Skeletal muscle cell (primary cell): Measurements from ENCODE around the gene C16orf46.
"Not testable (repeated sequence)": the region's sequence is repeated elsewhere in the genome, so short reads cannot be mapped to it uniquely, and the experiment has no call there.

Source experiments
- DNase-seq: peaks from one replicate; pipeline ENCODE4 v3.0.0-alpha.2; 2010; ENCODE audit warnings: low read depth
- H3K4me3 ChIP-seq: 2 replicates; pipeline ENCODE4 v1.5.1; 2011; ENCODE audit warnings: low read depth, mild to moderate bottlenecking, control low read depth, low read length, moderate library complexity

The C16orf46 gene, protein sequence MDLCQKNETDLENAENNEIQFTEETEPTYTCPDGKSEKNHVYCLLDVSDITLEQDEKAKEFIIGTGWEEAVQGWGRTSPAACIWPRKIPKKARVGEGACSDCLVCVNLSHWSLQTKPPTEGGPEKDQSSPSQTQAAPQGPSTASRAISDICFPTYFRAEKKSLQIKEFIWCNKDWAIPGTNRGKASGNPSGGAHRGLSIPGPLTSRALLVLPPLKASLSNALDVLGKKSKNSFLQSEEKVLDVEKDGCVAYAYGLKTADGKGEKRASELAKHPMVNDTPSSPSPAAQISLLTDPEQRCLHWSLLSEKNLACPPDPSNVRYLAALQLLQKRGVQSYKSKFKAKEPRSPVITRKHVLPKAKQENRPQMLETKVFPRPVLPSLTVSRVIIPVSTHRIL

DNA sequence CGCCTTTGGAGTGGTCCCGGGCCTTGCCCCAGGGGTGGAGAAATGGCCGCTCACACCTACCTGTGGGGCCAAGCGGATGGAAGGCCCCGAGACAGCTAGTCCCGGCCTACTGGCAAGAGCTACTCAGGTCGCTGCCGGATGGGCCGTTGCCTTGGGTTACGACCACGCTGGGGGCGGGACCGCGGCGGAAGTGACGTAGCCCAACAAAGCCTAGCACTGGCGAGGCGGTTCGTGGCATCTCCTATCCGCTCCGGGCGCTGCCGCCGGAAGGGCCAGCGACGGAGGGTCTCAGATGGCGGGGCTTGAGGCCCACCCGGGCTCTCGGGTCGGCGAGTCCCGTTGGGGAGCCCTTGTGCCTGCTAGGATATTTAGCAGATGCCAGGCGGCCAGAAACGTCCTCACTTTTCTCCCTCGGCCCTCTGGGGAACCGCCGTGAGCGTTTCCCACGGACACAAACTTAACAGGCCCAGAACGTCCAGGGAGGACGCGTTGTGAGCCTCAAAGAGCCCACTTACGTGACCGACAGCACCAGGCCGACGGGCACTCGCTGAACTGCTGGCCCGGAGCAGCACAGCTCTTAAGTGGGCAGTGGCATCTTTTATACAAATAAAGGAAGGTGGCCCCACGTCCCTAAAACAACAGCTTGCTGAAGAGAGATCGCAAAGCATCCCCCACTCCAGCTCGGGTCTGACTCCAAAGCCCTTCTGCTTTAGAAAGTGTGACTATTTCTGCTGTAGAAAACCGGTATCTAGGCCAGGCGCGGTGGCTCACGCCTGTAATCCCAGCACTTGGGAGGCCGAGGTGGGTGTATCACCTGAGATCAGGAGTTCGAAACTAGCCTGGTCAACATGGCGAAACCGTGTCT lies at the start of gene C16orf46:
C16orf46 (minus strand) TSS at position 163 of the 865 bp plus-strand sequence. CDS start 13,283 bp downstream, outside the sequence.
- peak; percentile 80 for DNase-seq
- peak within 1 kb of the TSS; percentile 80 for H3K4me3 ChIP-seq

GRCh38 chr16:81123092-81123852 lies 46.2 kb upstream of the C16orf46 start:
- no peak overlapping the region for H3K4me3 ChIP-seq
- no peak for DNase-seq

GRCh38 chr16:81121474-81121990 lies 44.5 kb upstream of the C16orf46 start:
- H3K4me3 ChIP-seq = no peak overlapping the region
- no peak for DNase-seq

GRCh38 chr16:81117436-81117835 lies 40.4 kb upstream of the C16orf46 start:
- no peak for DNase-seq
- no peak overlapping the region for H3K4me3 ChIP-seq

GRCh38 chr16:81116285-81116684 lies 39.2 kb upstream of the C16orf46 start:
- DNase-seq = no peak
- no peak overlapping the region for H3K4me3 ChIP-seq

GRCh38 chr16:81112453-81112852 lies 35.4 kb upstream of the C16orf46 start:
- DNase-seq = no peak
- H3K4me3 ChIP-seq = no peak overlapping the region

GRCh38 chr16:81109274-81109673 lies 32.2 kb upstream of the C16orf46 start:
- H3K4me3 ChIP-seq, DNase-seq: not testable (repeated sequence)

DNA sequence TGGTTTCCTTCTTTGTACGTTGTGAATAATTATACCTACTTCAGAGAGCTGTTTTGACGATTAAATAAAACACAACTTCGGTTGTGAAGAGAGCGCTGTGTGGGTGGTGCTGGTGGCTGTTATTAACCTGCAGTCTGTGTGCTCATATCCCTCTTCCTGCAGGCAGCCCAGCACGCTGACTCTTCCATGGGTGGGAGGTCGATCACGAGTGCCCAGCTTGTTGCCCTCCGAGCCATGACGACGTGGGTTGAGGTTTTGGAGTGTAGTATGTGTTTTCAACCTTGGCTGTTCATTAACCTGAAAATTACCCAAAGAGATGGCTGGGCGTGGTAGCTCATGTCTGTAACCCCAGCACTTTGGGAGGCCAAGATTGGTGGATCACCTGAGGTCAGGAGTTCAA lies 30.5 kb upstream of the C16orf46 start:
- DNase-seq = no peak
- H3K4me3 ChIP-seq = no peak overlapping the region

GRCh38 chr16:81106826-81107503 lies 29.9 kb upstream of the C16orf46 start:
- no peak for DNase-seq
- H3K4me3 ChIP-seq = no peak overlapping the region

- DNase-seq = no peak
- no peak overlapping the region for H3K4me3 ChIP-seq
Observed at GRCh38 chr16:81105946-81106345, 28.9 kb upstream of the C16orf46 start.

GRCh38 chr16:81101702-81102101 lies 24.7 kb upstream of the C16orf46 start:
- DNase-seq = no peak
- H3K4me3 ChIP-seq = no peak overlapping the region

DNA sequence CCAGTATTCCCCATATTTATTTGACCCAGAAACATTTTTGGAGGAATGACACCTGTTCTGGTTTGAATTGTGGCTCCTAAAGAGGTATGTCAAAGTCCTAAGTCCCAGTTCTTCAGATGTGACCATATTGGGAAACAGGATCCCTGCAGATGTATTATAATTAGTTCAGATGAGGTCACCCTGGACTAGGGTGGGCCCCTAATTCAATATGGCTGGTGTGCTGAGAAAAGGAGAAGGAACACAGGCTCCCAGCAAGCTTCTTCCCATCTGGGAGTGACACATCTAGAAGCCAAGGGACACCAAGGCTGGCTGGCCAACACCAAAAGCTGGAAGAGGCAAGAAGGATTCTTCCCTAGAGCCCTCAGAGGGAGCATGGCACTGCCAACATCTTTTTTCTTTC lies 22.9 kb upstream of the C16orf46 start:
- no peak overlapping the region for H3K4me3 ChIP-seq
- no peak for DNase-seq

- no peak overlapping the region for H3K4me3 ChIP-seq
- no peak for DNase-seq
Observed at GRCh38 chr16:81097230-81097629, 20.2 kb upstream of the C16orf46 start.

DNA sequence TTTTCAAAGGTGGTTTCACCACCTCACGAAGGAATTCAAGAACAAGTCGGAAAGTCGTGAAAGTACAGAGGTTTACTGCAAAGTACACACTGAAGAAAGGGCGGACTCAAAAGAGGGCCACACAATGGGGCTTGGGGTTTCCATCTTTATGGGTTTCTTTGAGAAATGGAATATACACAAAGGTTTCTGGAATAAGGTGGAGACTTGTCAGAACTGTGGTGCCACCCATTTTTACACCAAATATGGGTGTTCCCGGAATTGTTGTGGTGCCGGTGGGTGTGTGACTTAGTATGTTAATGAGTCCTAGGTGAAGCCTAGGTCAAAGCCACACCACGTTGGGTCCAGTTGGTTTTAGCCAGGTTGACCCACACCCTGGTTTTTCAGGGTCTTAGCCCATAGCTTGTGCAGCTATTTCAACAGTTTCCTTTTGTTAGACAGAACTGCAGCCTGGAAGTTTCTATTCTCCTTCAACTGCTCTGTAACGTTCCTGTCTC lies 19.7 kb upstream of the C16orf46 start:
- DNase-seq = no peak
- peak overlapping the region; percentile 0 for H3K4me3 ChIP-seq

- H3K4me3 ChIP-seq = peak within 1 kb of the TSS; percentile 84
- DNase-seq = peak; percentile 97
Observed at GRCh38 chr16:81095953-81096714, 19.1 kb upstream of the C16orf46 start, which contains the start of gene GCSH. GCSH (minus strand) TSS chr16:81096395; CDS start chr16:81096278, 117 bp downstream.

- DNase-seq = no peak
- peak overlapping the region; percentile 84 for H3K4me3 ChIP-seq
Observed at GRCh38 chr16:81095653-81095952, 18.6 kb upstream of the C16orf46 start.

DNA sequence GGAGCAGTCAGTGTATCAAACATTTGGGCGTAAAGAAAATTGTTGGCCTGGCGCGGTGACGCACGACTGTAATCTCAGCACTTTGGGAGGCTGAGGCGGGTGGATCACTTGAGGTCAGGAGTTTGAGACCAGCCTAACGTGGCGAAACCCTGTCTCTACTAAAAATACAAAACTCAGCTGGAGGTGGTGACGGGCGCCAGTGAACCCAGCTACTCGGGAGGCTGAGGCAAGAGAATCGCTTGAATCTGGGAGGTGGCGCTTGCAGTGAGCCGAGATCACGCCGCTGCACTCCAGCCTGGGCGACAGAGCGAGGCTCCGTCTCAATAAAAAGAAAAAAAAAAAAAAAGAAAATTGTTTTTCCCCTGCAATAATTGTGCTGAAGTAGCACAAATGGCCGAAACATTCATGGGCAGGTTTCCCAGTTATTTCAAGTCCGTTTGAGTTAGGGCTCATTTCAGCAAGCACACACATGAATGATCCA lies 17.8 kb upstream of the C16orf46 start:
- H3K4me3 ChIP-seq = peak overlapping the region; percentile 84
- no peak for DNase-seq

DNA sequence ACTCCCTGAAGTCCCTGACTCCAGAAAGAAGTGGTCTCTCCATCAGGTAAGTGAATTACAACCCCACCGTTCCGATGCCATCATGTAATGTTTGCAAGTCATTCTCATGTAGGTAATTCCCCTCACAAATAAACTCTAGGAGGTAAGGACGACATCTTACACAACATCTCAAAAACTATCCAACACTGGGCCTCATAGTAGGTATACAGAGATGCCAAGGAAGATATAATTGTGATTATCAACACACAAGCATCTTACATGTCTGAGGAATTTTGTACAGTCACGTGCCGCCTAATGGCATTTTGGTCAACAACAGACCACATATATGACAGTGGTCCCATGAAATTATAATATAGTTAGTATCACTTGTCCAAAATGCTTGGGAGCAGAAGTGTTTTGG lies 11.8 kb upstream of the C16orf46 start:
- DNase-seq = no peak
- H3K4me3 ChIP-seq = no peak overlapping the region
